A673 (cell line): ENCODE measurements around the gene ADCYAP1.

Experiments
- CTCF ChIP-seq: fragments of 300-800, 200-600 bp; sonication (generic); conservative IDR thresholded peaks from 2 replicates; pipeline ENCODE4 v1.5.1; 2017; ENCODE audit warnings: low read depth, mild to moderate bottlenecking, antibody characterized with exemption, low read length, moderate library complexity, mixed read lengths
- EZH2 ChIP-seq: fragments of 200-600 bp; sonication (generic); IDR thresholded peaks from 2 replicates; pipeline ENCODE4 v1.6.1; 2017; ENCODE audit warnings: borderline replicate concordance, low read depth, mild to moderate bottlenecking, mixed read lengths, antibody characterized with exemption, low read length; ENCODE audit not compliant: poor library complexity, severe bottlenecking

- no peak for TF ChIP-seq CTCF
- TF ChIP-seq EZH2: no peak
Measured at GRCh38 chr18:957829-958228, 53.2 kb downstream of the ADCYAP1 start.
